ENCODE results near the gene PPP1R3E.

DNA sequence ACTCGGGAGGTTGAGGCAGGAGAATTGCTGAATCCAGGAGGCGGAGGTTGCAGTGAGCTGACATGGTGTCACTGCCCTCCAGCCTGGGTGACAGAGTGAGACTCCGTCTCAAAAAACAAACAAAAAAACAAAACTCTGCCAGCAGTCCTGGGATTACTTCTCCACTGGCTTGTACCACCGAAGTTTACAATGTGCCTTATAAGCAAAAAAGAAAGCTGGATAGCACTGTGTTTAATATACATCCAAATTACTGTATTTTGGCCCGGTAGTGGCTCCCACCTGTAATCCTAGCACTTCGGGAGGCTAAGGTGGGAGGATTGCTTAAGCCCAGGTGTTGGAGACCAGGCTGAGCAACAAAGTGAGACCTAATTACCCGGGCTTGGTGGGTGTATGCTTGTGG is 33.5 kb downstream of the PPP1R3E start:
- TF ChIP-seq POLR2AphosphoS5 (IDR thresholded peaks at IDR 0.05) (no peak), EP300 (IDR thresholded peaks at IDR 0.05) (no peak), POLR2A (IDR thresholded peaks at IDR 0.05) (no peak)
- TF ChIP-seq, protein P1, sequence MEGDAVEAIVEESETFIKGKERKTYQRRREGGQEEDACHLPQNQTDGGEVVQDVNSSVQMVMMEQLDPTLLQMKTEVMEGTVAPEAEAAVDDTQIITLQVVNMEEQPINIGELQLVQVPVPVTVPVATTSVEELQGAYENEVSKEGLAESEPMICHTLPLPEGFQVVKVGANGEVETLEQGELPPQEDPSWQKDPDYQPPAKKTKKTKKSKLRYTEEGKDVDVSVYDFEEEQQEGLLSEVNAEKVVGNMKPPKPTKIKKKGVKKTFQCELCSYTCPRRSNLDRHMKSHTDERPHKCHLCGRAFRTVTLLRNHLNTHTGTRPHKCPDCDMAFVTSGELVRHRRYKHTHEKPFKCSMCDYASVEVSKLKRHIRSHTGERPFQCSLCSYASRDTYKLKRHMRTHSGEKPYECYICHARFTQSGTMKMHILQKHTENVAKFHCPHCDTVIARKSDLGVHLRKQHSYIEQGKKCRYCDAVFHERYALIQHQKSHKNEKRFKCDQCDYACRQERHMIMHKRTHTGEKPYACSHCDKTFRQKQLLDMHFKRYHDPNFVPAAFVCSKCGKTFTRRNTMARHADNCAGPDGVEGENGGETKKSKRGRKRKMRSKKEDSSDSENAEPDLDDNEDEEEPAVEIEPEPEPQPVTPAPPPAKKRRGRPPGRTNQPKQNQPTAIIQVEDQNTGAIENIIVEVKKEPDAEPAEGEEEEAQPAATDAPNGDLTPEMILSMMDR (IDR thresholded peaks at IDR 0.05): no peak
